ENCODE measurements around the gene TMEM203.

TMEM203 gene

GRCh38 chr9:137178201-137178938, 27.1 kb downstream of the TMEM203 start:
- Mint-ChIP-seq H3K4me3 (no peak overlapping the region), H3K4me1 (ENCODE audit: low read depth) (no peaks in the 10 kb centered on the region), H3K36me3 (ENCODE audit: low read depth) (peaks cover 5% of the 10 kb centered on the region), H3K27ac (no peak overlapping the region), H3K27me3 (ENCODE audit: low read depth) (peaks cover 2% of the 10 kb centered on the region), H3K9me3 (no peaks in the 10 kb centered on the region)

GRCh38 chr9:137176302-137177182, 28.9 kb downstream of the TMEM203 start:
- Mint-ChIP-seq H3K4me1 (ENCODE audit: low read depth) (no peaks in the 10 kb centered on the region), H3K9me3 (no peaks in the 10 kb centered on the region), H3K36me3 (ENCODE audit: low read depth) (peaks cover 2% of the 10 kb centered on the region), H3K4me3 (no peak overlapping the region), H3K27ac (no peak overlapping the region), H3K27me3 (ENCODE audit: low read depth) (peaks cover 6% of the 10 kb centered on the region)

GRCh38 chr9:137175345-137175961, 30.0 kb downstream of the TMEM203 start:
- H3K9me3 Mint-ChIP-seq, result no peaks in the 10 kb centered on the region
- peaks cover 2% of the 10 kb centered on the region for H3K36me3 Mint-ChIP-seq (ENCODE audit: low read depth)
- H3K4me3 Mint-ChIP-seq, result no peak overlapping the region
- no peak overlapping the region for H3K27ac Mint-ChIP-seq
- H3K27me3 Mint-ChIP-seq (ENCODE audit: low read depth), result peaks cover 12% of the 10 kb centered on the region
- H3K4me1 Mint-ChIP-seq (ENCODE audit: low read depth), result no peaks in the 10 kb centered on the region

- Mint-ChIP-seq H3K9me3 (no peaks in the 10 kb centered on the region), H3K4me1 (ENCODE audit: low read depth) (no peaks in the 10 kb centered on the region), H3K27ac (no peak overlapping the region), H3K27me3 (ENCODE audit: low read depth) (peaks cover 18% of the 10 kb centered on the region), H3K36me3 (ENCODE audit: low read depth) (peaks cover 2% of the 10 kb centered on the region), H3K4me3 (no peak overlapping the region)
Measured at GRCh38 chr9:137174722-137175293, 30.6 kb downstream of the TMEM203 start.

- peaks cover 18% of the 10 kb centered on the region for H3K27me3 Mint-ChIP-seq (ENCODE audit: low read depth)
- H3K36me3 Mint-ChIP-seq (ENCODE audit: low read depth), result peaks cover 2% of the 10 kb centered on the region
- no peak overlapping the region for H3K27ac Mint-ChIP-seq
Measured at GRCh38 chr9:137173796-137174664, 31.4 kb downstream of the TMEM203 start.

GRCh38 chr9:137172901-137173795, 32.3 kb downstream of the TMEM203 start:
- Mint-ChIP-seq H3K27ac (no peak overlapping the region), H3K27me3 (ENCODE audit: low read depth) (peaks cover 18% of the 10 kb centered on the region), H3K36me3 (ENCODE audit: low read depth) (peaks cover 2% of the 10 kb centered on the region), H3K9me3 (no peaks in the 10 kb centered on the region), H3K4me3 (no peak overlapping the region), H3K4me1 (ENCODE audit: low read depth) (no peaks in the 10 kb centered on the region)

More at GRCh38 chr9:137173796-137174664, 31.4 kb downstream of the TMEM203 start:
- H3K9me3 Mint-ChIP-seq, result no peaks in the 10 kb centered on the region
- no peak overlapping the region for H3K4me3 Mint-ChIP-seq
- H3K4me1 Mint-ChIP-seq (ENCODE audit: low read depth), result no peaks in the 10 kb centered on the region

GRCh38 chr9:137171149-137171900, 34.1 kb downstream of the TMEM203 start:
- Mint-ChIP-seq H3K36me3 (ENCODE audit: low read depth) (no peaks in the 10 kb centered on the region), H3K27me3 (ENCODE audit: low read depth) (peaks cover 26% of the 10 kb centered on the region), H3K27ac (no peak overlapping the region), H3K4me3 (no peak overlapping the region), H3K4me1 (ENCODE audit: low read depth) (no peaks in the 10 kb centered on the region), H3K9me3 (no peaks in the 10 kb centered on the region)

GRCh38 chr9:137170486-137171148, 34.8 kb downstream of the TMEM203 start:
- Mint-ChIP-seq H3K27ac (no peak overlapping the region), H3K9me3 (no peaks in the 10 kb centered on the region), H3K36me3 (ENCODE audit: low read depth) (no peaks in the 10 kb centered on the region), H3K4me3 (no peak overlapping the region), H3K4me1 (ENCODE audit: low read depth) (no peaks in the 10 kb centered on the region), H3K27me3 (ENCODE audit: low read depth) (peaks cover 27% of the 10 kb centered on the region)

GRCh38 chr9:137169896-137170358, 35.5 kb downstream of the TMEM203 start, which contains the start of gene LRRC26:
TSS of gene LRRC26 (minus strand) at chr9:137170051. CDS start at chr9:137169943, 108 bp downstream.
- H3K9me3 Mint-ChIP-seq, result no peaks in the 10 kb centered on the region
- H3K36me3 Mint-ChIP-seq (ENCODE audit: low read depth), result no peaks in the 10 kb centered on the region
- H3K4me1 Mint-ChIP-seq (ENCODE audit: low read depth), result no peaks in the 10 kb centered on the region
- H3K4me3 Mint-ChIP-seq, result peak within 1 kb of the TSS; percentile 28
- H3K27ac Mint-ChIP-seq, result peak within 1 kb of the TSS; percentile 59
- H3K27me3 Mint-ChIP-seq (ENCODE audit: low read depth), result peaks cover 27% of the 10 kb centered on the region

GRCh38 chr9:137168904-137169856, 36.3 kb downstream of the TMEM203 start:
- peak overlapping the region; percentile 28 for H3K4me3 Mint-ChIP-seq
- no peaks in the 10 kb centered on the region for H3K36me3 Mint-ChIP-seq (ENCODE audit: low read depth)
- peaks cover 27% of the 10 kb centered on the region for H3K27me3 Mint-ChIP-seq (ENCODE audit: low read depth)
- no peaks in the 10 kb centered on the region for H3K9me3 Mint-ChIP-seq
- H3K4me1 Mint-ChIP-seq (ENCODE audit: low read depth), result no peaks in the 10 kb centered on the region
- peak overlapping the region; percentile 59 for H3K27ac Mint-ChIP-seq

GRCh38 chr9:137168573-137168903, 36.9 kb downstream of the TMEM203 start:
- Mint-ChIP-seq H3K27ac (no peak overlapping the region), H3K27me3 (ENCODE audit: low read depth) (peaks cover 27% of the 10 kb centered on the region), H3K4me3 (no peak overlapping the region), H3K4me1 (ENCODE audit: low read depth) (no peaks in the 10 kb centered on the region), H3K36me3 (ENCODE audit: low read depth) (no peaks in the 10 kb centered on the region), H3K9me3 (no peaks in the 10 kb centered on the region)
